GM23338 (cell line): ENCODE results near the gene ELOVL6. TPM values are rescaled to one million over a fixed set of nuclear protein-coding genes. Genes with fewer than 3 reads are reported as not detected.

Experiments
- ATAC-seq: fragments of 200-7000 bp; cut with Tn5 transposase; 3 replicates; pipeline ENCODE4 v1.9.1; 2020
- DNase-seq: peaks from one replicate; pipeline ENCODE4 v3.0.0-alpha.2; 2015; ENCODE audit warnings: low spot score
- H2AFZ ChIP-seq: fragments of 200-600 bp; sonication (generic); 2 replicates; pipeline ENCODE4 v1.8.0; 2016; ENCODE audit warnings: antibody characterized with exemption, mild to moderate bottlenecking, moderate library complexity
- H3F3A ChIP-seq: fragments of 200-600 bp; sonication (generic); replicated peaks from 2 replicates; pipeline ENCODE4 v1.8.0; 2017; ENCODE audit warnings: antibody characterized with exemption, mixed run types, low read depth
- H3K27ac ChIP-seq: fragments of 200-600 bp; sonication (generic); 2 replicates; pipeline ENCODE4 v1.6.1; 2016; ENCODE audit warnings: low read depth
- H3K27me3 ChIP-seq: fragments of 200-600 bp; sonication (generic); 2 replicates; pipeline ENCODE4 v1.8.0; 2016; ENCODE audit warnings: mild to moderate bottlenecking, mixed run types, moderate library complexity; ENCODE audit not compliant: insufficient read depth
- H3K36me3 ChIP-seq: fragments of 200-600 bp; sonication (generic); 2 replicates; pipeline ENCODE4 v1.8.0; 2016; ENCODE audit warnings: mild to moderate bottlenecking; ENCODE audit not compliant: insufficient read depth
- H3K4me1 ChIP-seq: fragments of 200-600 bp; sonication (generic); 2 replicates; pipeline ENCODE4 v1.8.0; 2016; ENCODE audit warnings: mild to moderate bottlenecking, moderate library complexity; ENCODE audit not compliant: insufficient read depth
- H3K4me2 ChIP-seq: fragments of 200-600 bp; sonication (generic); 2 replicates; pipeline ENCODE4 v1.7.1; 2017; ENCODE audit warnings: mixed run types
- H3K4me3 ChIP-seq: fragments of 200-600 bp; sonication (generic); 2 replicates; pipeline ENCODE4 v1.6.1; 2016; ENCODE audit warnings: mixed run types
- H3K79me2 ChIP-seq: fragments of 200-600 bp; sonication (generic); replicated peaks from 2 replicates; pipeline ENCODE4 v1.8.0; 2017; ENCODE audit warnings: mild to moderate bottlenecking; ENCODE audit not compliant: insufficient read depth
- H3K9me2 ChIP-seq: fragments of 200-600 bp; sonication (generic); 2 replicates; pipeline ENCODE4 v1.8.0; 2017; ENCODE audit not compliant: insufficient read depth
- H4K20me1 ChIP-seq: fragments of 200-600 bp; sonication (generic); replicated peaks from 2 replicates; pipeline ENCODE4 v1.8.0; 2017; ENCODE audit warnings: mild to moderate bottlenecking; ENCODE audit not compliant: insufficient read depth
- H3K27ac Mint-ChIP-seq: 2 replicates; pipeline ENCODE4 v1.8.0; 2020; ENCODE audit warnings: inconsistent platforms, mild to moderate bottlenecking, moderate library complexity, mixed read lengths
- H3K27me3 Mint-ChIP-seq: 3 replicates; pipeline ENCODE4 v1.8.0; 2022; ENCODE audit warnings: low read depth, mild to moderate bottlenecking, moderate library complexity, mixed read lengths, inconsistent platforms; ENCODE audit not compliant: insufficient read depth, poor library complexity
- H3K36me3 Mint-ChIP-seq: 3 replicates; pipeline ENCODE4 v1.8.0; 2021; ENCODE audit warnings: low read depth, mild to moderate bottlenecking, inconsistent platforms, moderate library complexity, mixed read lengths
- H3K4me1 Mint-ChIP-seq: 3 replicates; pipeline ENCODE4 v1.8.0; 2020; ENCODE audit warnings: mild to moderate bottlenecking, inconsistent platforms, mixed read lengths
- H3K4me3 Mint-ChIP-seq: 3 replicates; pipeline ENCODE4 v1.8.0; 2021; ENCODE audit warnings: moderate library complexity, mild to moderate bottlenecking, inconsistent platforms, mixed read lengths
- H3K9me3 Mint-ChIP-seq: 3 replicates; pipeline ENCODE4 v1.8.0; 2020; ENCODE audit warnings: moderate library complexity, mild to moderate bottlenecking, inconsistent platforms, mixed read lengths
- CTCF ChIP-seq, 2 experiments: fragments of 200-600 bp in 1 of 2; sonication (generic) in 1 of 2; conservative IDR thresholded peaks; 2 replicates each; pipeline versions ENCODE4 v1.5.1 to v1.6.1; 2016 to 2017; ENCODE audit warnings: antibody characterized with exemption in 2 of 2, low read depth in 2 of 2, mild to moderate bottlenecking in 2 of 2, moderate library complexity in 1 of 2
- EZH2 ChIP-seq: fragments of 200-600 bp; sonication (generic); IDR thresholded peaks from one replicate; pipeline ENCODE4 v1.8.0; 2017; ENCODE audit warnings: antibody characterized with exemption, mild to moderate bottlenecking, low read depth; ENCODE audit not compliant: unreplicated experiment
- JUNB ChIP-seq: IDR thresholded peaks from one replicate; pipeline ENCODE4 v1.6.1; 2016; ENCODE audit warnings: antibody characterized with exemption; ENCODE audit not compliant: unreplicated experiment
- POLR2AphosphoS5 ChIP-seq: IDR thresholded peaks from 2 replicates; pipeline ENCODE4 v1.6.1; 2016; ENCODE audit warnings: antibody characterized with exemption, low read depth
- STAT1 ChIP-seq: IDR thresholded peaks from one replicate; pipeline ENCODE4 v1.6.1; 2016; ENCODE audit warnings: antibody characterized with exemption; ENCODE audit not compliant: unreplicated experiment
- ZNF114 ChIP-seq: fragments of 250-450 bp; sonication (Bioruptor Pico); IDR thresholded peaks from 2 replicates; pipeline ENCODE4 v1.5.0; 2020; ENCODE audit warnings: mild to moderate bottlenecking, moderate library complexity
- ZNF331 ChIP-seq: fragments of 250-450 bp; sonication (Bioruptor Pico); IDR thresholded peaks from 2 replicates; pipeline ENCODE4 v1.5.0; 2020; ENCODE audit warnings: low read depth, mild to moderate bottlenecking, moderate library complexity
- ZNF462 ChIP-seq: fragments of 250-450 bp; sonication (Bioruptor Pico); IDR thresholded peaks from 2 replicates; pipeline ENCODE4 v1.5.0; 2020; ENCODE audit warnings: mild to moderate bottlenecking, moderate library complexity
- polyA plus RNA-seq: library from polyadenylated mRNA; unstranded; fragments of >200 nt; fragmentation: Nextera tagmentation; extraction: Ambion mirVana; gene quantifications from 2 replicates; pipeline ENCODE4 v1.2.1, GENCODE V29; 2016
- total RNA-seq: library from RNA; depleted of rRNA; stranded (reverse); fragments of >200 nt; shearing (Covaris generic); gene quantifications from 2 replicates; pipeline ENCODE4 v1.2.3, GENCODE V29; 2014

The ELOVL6 gene
- total and polyA plus RNA-seq, 2 experiments from 2014 or later, result 82.7 to 89.5 TPM

- TF ChIP-seq CTCF (conservative IDR thresholded peaks at IDR 0.05; ENCODE audit: low read depth in 2 of 2), result no peak
These were observed 90.5 kb downstream of the ELOVL6 start (continued) for GRCh38 chr4:110107866-110108265.

GRCh38 chr4:110106931-110107296 is 91.5 kb downstream of the ELOVL6 start:
- Mint-ChIP-seq H3K4me3 (peak overlapping the region; percentile 20), H3K36me3 (peaks cover 26% of the 10 kb centered on the region; the same call in 2 of the 3 replicates), H3K27ac (peak overlapping the region; percentile 98), H3K4me1 (peaks cover 63% of the 10 kb centered on the region), H3K27me3 (peaks cover 4% of the 10 kb centered on the region), H3K9me3 (no peaks in the 10 kb centered on the region)
- no peaks in the 10 kb centered on the region for H3F3A ChIP-seq
- DNase-seq (peak; percentile 42), ATAC-seq (peak; percentile 64)
- H3K4me3 ChIP-seq, result no peak overlapping the region
- H3K4me1 ChIP-seq, result peaks cover 47% of the 10 kb centered on the region
- peak overlapping the region; percentile 14; the same call in 1 of the 2 replicates for H3K4me2 ChIP-seq
- no peaks in the 10 kb centered on the region for H3K36me3 ChIP-seq
- H3K27me3 ChIP-seq, result no peaks in the 10 kb centered on the region
- TF ChIP-seq ZNF462 (CRISPR knock-in tag), result no peak
- no peak for TF ChIP-seq EZH2
- TF ChIP-seq STAT1, result no peak
- no peak for TF ChIP-seq ZNF114 (CRISPR knock-in tag)
- no peak for TF ChIP-seq JUNB
- TF ChIP-seq ZNF331, result no peak
- no peak for TF ChIP-seq POLR2AphosphoS5
- H3K27ac ChIP-seq, result peak overlapping the region; percentile 12; the same call in 1 of the 2 replicates
- H3K79me2 ChIP-seq, result peaks cover 64% of the 10 kb centered on the region
- H3K9me2 ChIP-seq, result no peaks in the 10 kb centered on the region
- H4K20me1 ChIP-seq, result peaks cover 5% of the 10 kb centered on the region
- no peak overlapping the region for H2AFZ ChIP-seq
